OCI-LY3 (cell line): ENCODE results near the gene AKR1E2.

ENCODE experiments used
- H2AFZ ChIP-seq: fragments of 200-600, 300-600 bp; shearing (Covaris generic); 2 replicates; pipeline ENCODE4 v1.6.0; 2014; ENCODE audit warnings: antibody characterized with exemption, low read depth, low read length
- H3K27ac ChIP-seq: fragments of 200-600, 300-600 bp; sonication (generic); 2 replicates; pipeline ENCODE4 v1.5.1; 2014; ENCODE audit warnings: mild to moderate bottlenecking, low read length, moderate library complexity, mixed read lengths
- H3K27me3 ChIP-seq: fragments of 200-600, 300-600 bp; sonication (generic); 2 replicates; pipeline ENCODE4 v1.6.1; 2014; ENCODE audit warnings: low read depth, low read length, mixed read lengths
- H3K36me3 ChIP-seq: fragments of 200-600, 300-600 bp; sonication (generic); replicated peaks from 2 replicates; pipeline ENCODE3; 2014; ENCODE audit warnings: low read depth, low read length, mixed read lengths
- H3K4me1 ChIP-seq: fragments of 300-600, 200-600 bp; sonication (generic); 2 replicates; pipeline ENCODE4 v1.6.1; 2014; ENCODE audit warnings: low read length, mixed read lengths
- H3K4me2 ChIP-seq: fragments of 200-600, 300-600 bp; sonication (generic); 2 replicates; pipeline ENCODE4 v1.6.1; 2014; ENCODE audit warnings: low read length, mixed read lengths
- H3K4me3 ChIP-seq: fragments of 300-600, 200-600 bp; sonication (generic); 2 replicates; pipeline ENCODE4 v1.5.1; 2014; ENCODE audit warnings: antibody characterized with exemption, mild to moderate bottlenecking, low read length, moderate library complexity
- H3K79me2 ChIP-seq: fragments of 300-600, 200-600 bp; shearing (Covaris generic); 2 replicates; pipeline ENCODE4 v1.6.1; 2014; ENCODE audit warnings: mild to moderate bottlenecking, low read length, mixed read lengths
- H3K9ac ChIP-seq: fragments of 300-600, 200-600 bp; shearing (Covaris generic); 2 replicates; pipeline ENCODE4 v1.6.0; 2014; ENCODE audit warnings: mild to moderate bottlenecking, low read length, moderate library complexity
- H3K9me3 ChIP-seq: fragments of 200-600, 300-600 bp; shearing (Covaris generic); 2 replicates; pipeline ENCODE4 v1.6.1; 2014; ENCODE audit warnings: low read length, mixed read lengths; ENCODE audit not compliant: insufficient read depth
- H4K20me1 ChIP-seq: fragments of 200-600, 300-600 bp; sonication (generic); 2 replicates; pipeline ENCODE4 v1.6.1; 2016; ENCODE audit warnings: low read length, mixed read lengths; ENCODE audit not compliant: insufficient read depth
- CTCF ChIP-seq: fragments of 200-600, 300-600 bp; sonication (generic); IDR thresholded peaks from 2 replicates; pipeline ENCODE4 v1.5.1; 2014; ENCODE audit warnings: antibody characterized with exemption, low read length, low read depth
- EZH2phosphoT487 ChIP-seq: fragments of 200-600 bp; shearing (Covaris generic); IDR thresholded peaks from 2 replicates; pipeline ENCODE4 v1.6.1; 2018; ENCODE audit warnings: antibody characterized with exemption, mixed run types, low read depth

The AKR1E2 gene

GRCh38 chr10:4839353-4839752, 13.3 kb downstream of the AKR1E2 start:
- H3K4me2 ChIP-seq: no peak overlapping the region
- H3K9ac ChIP-seq: no peak overlapping the region
- TF ChIP-seq EZH2phosphoT487: no peak
- TF ChIP-seq CTCF: no peak
- H3K27ac ChIP-seq: no peak overlapping the region
- H3K27me3 ChIP-seq: no peaks in the 10 kb centered on the region
- H2AFZ ChIP-seq: no peak overlapping the region
- no peak overlapping the region for H3K4me3 ChIP-seq
- H3K36me3 ChIP-seq: no peaks in the 10 kb centered on the region
- no peaks in the 10 kb centered on the region for H3K79me2 ChIP-seq
- peaks cover 6% of the 10 kb centered on the region for H3K4me1 ChIP-seq
- H3K9me3 ChIP-seq: no peaks in the 10 kb centered on the region
- H4K20me1 ChIP-seq: no peaks in the 10 kb centered on the region

- Histone ChIP-seq H3K27ac (no peak overlapping the region), H4K20me1 (no peaks in the 10 kb centered on the region), H3K4me1 (peaks cover 6% of the 10 kb centered on the region), H3K4me3 (no peak overlapping the region), H3K4me2 (no peak overlapping the region), H2AFZ (no peak overlapping the region), H3K79me2 (no peaks in the 10 kb centered on the region), H3K9ac (no peak overlapping the region), H3K27me3 (no peaks in the 10 kb centered on the region), H3K36me3 (no peaks in the 10 kb centered on the region), H3K9me3 (no peaks in the 10 kb centered on the region)
- TF ChIP-seq CTCF (no peak), EZH2phosphoT487 (no peak)
Measured at GRCh38 chr10:4840151-4840550, 14.1 kb downstream of the AKR1E2 start.

GRCh38 chr10:4843525-4844180, 17.6 kb downstream of the AKR1E2 start:
- Histone ChIP-seq H3K27ac (no peak overlapping the region), H3K4me2 (no peak overlapping the region), H3K4me3 (no peak overlapping the region), H3K9me3 (no peaks in the 10 kb centered on the region), H3K27me3 (no peaks in the 10 kb centered on the region), H2AFZ (no peak overlapping the region), H3K36me3 (no peaks in the 10 kb centered on the region), H3K4me1 (peaks cover 27% of the 10 kb centered on the region), H3K79me2 (no peaks in the 10 kb centered on the region), H3K9ac (no peak overlapping the region), H4K20me1 (no peaks in the 10 kb centered on the region)
- TF ChIP-seq CTCF: no peak
- TF ChIP-seq EZH2phosphoT487: no peak

- Histone ChIP-seq H3K27me3 (no peaks in the 10 kb centered on the region), H2AFZ (no peak overlapping the region), H3K9me3 (no peaks in the 10 kb centered on the region), H4K20me1 (no peaks in the 10 kb centered on the region), H3K79me2 (no peaks in the 10 kb centered on the region), H3K4me1 (peaks cover 31% of the 10 kb centered on the region), H3K36me3 (no peaks in the 10 kb centered on the region), H3K9ac (no peak overlapping the region), H3K4me3 (no peak overlapping the region), H3K27ac (no peak overlapping the region), H3K4me2 (no peak overlapping the region)
- TF ChIP-seq CTCF: no peak
- TF ChIP-seq EZH2phosphoT487: no peak
Measured at GRCh38 chr10:4844864-4845263, 18.9 kb downstream of the AKR1E2 start.
